Peyer's patch (tissue), 4 donors: Measurements from ENCODE around the gene ASAP2. TPM values are rescaled to one million over a fixed set of nuclear protein-coding genes. Genes with fewer than 3 reads are reported as not detected.

Source experiments
- DNase-seq, 3 donors: peaks; one replicate each; pipeline ENCODE4 v3.0.0-alpha.2; 2017 to 2019
- H3K27ac ChIP-seq, 4 donors: fragments of 200-600 bp; sonication (generic); one replicate each; pipeline ENCODE4 v1.5.1; 2016 to 2019
- H3K27me3 ChIP-seq, 2 donors: fragments of 200-600 bp; sonication (generic); one replicate each; pipeline ENCODE4 v1.5.1; 2019
- H3K36me3 ChIP-seq, 3 donors: fragments of 200-600 bp; sonication (generic); one replicate each; pipeline ENCODE4 v1.5.1; 2016 to 2019
- H3K4me1 ChIP-seq, 4 donors: fragments of 200-600 bp; sonication (generic); one replicate each; pipeline ENCODE4 v1.5.1; 2016 to 2019
- H3K4me3 ChIP-seq, 4 donors: fragments of 200-600 bp; sonication (generic); 1 replicate in 3 of 4; 2 replicates in 1 of 4; pipeline ENCODE4 v1.5.1; 2016 to 2019; ENCODE audit warnings: mild to moderate bottlenecking in 1 of 4
- H3K9me3 ChIP-seq, 4 donors: fragments of 200-600 bp; sonication (generic); one replicate each; pipeline ENCODE4 v1.5.1; 2016 to 2019; ENCODE audit warnings: mild to moderate bottlenecking in 1 of 4
- CTCF ChIP-seq, 6 experiments: fragments of 450-650 bp in 4 of 6; fragments of 200-600 bp in 2 of 6; sonication (generic) in 1 of 6; IDR thresholded peaks; one replicate each; pipeline ENCODE4 v1.5.1; 2017 to 2019; ENCODE audit warnings: antibody characterized with exemption in 6 of 6, mild to moderate bottlenecking in 3 of 6, moderate library complexity in 1 of 6
- POLR2A ChIP-seq, 2 donors: fragments of 450-650 bp; IDR thresholded peaks; one replicate each; pipeline ENCODE4 v1.5.1; 2017; ENCODE audit warnings: antibody characterized with exemption in 2 of 2, mild to moderate bottlenecking in 2 of 2, moderate library complexity in 2 of 2
- total RNA-seq, 4 donors: library from RNA; depleted of rRNA; stranded (reverse); fragments of >200 nt; gene quantifications; one replicate each; pipeline ENCODE4 v1.1.0, GENCODE V29; 2016

The ASAP2 gene
- total RNA-seq, 4 donors from 2014 or later, result 30.6 to 59.4 (median 37.8) TPM

DNA sequence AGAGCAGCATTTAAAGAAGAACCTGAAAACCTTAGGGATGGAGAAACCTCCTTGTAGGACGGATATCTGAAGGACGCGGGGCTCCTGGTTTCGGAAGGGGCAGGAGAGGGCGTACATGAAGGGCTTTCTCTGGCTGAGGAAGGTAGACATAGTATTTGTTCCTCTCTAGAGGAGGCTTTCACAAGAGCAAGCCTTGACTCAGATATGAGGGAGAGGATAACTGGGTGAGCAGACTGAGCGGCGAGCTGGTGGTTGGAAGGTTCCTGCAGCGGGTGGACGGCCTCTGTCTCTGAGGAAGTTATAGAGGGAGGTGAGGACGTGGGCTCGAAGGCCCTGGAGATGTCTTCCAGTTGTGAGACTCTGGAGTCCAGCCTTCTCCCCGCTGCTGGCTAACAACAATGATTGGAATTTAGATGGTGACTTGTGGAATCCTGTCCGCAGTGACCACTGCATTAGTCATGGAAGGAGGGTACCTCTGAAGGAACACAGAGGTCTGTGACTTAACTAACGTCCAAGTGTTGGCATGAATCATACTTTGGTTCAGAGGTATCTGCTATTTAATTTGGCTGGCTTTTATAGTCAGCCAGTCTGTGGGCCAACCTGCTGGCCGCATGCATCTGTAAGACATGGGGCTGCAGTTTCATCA lies 80.9 kb downstream of the ASAP2 start:
- TF ChIP-seq POLR2A (IDR thresholded peaks at IDR 0.05) (no peak), CTCF (IDR thresholded peaks at IDR 0.05) (no peak)
- H3K4me1 ChIP-seq, result peaks cover 0 to 11% (median 0%) of the 10 kb centered on the region in 4 donors
- H3K9me3 ChIP-seq, result no peaks in the 10 kb centered on the region
- DNase-seq, result no peak
- H3K36me3 ChIP-seq, result no peaks in the 10 kb centered on the region
- no peak overlapping the region for H3K4me3 ChIP-seq
- no peak overlapping the region for H3K27ac ChIP-seq
- H3K27me3 ChIP-seq, result no peaks in the 10 kb centered on the region

DNA sequence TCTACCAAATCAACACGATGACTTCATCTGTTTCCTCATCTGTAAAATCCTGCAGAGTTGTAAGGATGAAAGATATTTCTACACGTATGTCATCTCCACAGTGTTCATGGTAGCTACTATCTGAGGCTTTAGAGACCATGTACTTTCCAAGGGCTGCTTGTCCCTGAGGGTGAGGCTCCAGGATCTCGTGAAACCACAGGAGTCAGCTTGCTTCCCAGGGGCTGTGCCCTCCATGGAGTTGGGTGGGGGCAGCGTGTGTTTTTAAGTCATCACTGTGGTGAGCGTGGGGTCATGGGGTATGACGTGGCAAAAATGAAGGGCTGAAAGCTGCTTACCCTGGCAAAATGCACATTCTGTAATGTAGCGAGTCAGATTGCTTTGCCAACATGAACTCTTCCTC lies 81.6 kb downstream of the ASAP2 start:
- no peak overlapping the region for H3K27ac ChIP-seq

DNA sequence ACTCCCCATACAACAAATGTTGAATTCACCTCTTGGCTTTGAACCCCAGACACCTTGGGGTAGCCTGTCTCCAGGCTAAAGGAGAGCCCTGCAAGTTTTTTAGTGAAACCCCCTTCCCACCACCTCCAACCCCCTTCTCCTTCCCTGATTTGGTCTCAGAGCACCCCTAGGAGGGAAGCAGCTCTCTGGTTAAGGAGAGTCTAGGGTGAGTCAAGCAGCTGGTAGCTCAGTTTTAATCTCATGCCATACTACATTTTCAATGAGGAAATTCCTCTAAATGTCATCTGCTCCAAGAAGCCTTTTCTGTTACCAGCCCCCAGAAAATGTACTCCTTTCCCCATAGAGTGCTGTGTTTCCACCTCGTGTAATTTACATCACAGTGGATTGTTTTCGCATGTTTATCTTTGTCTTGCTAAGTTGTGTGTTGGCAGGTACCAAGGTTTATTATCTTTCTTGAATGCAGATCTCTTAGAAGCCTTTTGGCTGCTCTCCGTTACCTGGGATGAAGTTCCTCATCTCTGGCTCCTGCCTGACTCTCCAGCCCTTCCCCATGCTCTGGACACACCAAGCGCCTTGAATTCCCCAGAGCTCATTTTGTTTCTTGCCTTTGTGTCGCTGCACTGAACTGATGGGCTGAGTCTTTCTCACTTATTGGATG lies 82.2 kb downstream of the ASAP2 start:
- no peak for DNase-seq
- Histone ChIP-seq H3K4me3 (no peak overlapping the region), H3K9me3 (no peaks in the 10 kb centered on the region), H3K27ac (no peak overlapping the region), H3K36me3 (no peaks in the 10 kb centered on the region), H3K4me1 (peaks cover 0 to 5% (median 0%) of the 10 kb centered on the region in 4 donors), H3K27me3 (no peaks in the 10 kb centered on the region)
- no peak for TF ChIP-seq POLR2A (IDR thresholded peaks at IDR 0.05)

More for the DNA sequence above, 81.6 kb downstream of the ASAP2 start:
- TF ChIP-seq POLR2A (IDR thresholded peaks at IDR 0.05) (no peak), CTCF (IDR thresholded peaks at IDR 0.05) (no peak)
- H3K36me3 ChIP-seq, result no peaks in the 10 kb centered on the region
- H3K27me3 ChIP-seq, result no peaks in the 10 kb centered on the region
- no peaks in the 10 kb centered on the region for H3K9me3 ChIP-seq
- no peak for DNase-seq
- no peak overlapping the region for H3K4me3 ChIP-seq
- H3K4me1 ChIP-seq, result peaks cover 0 to 5% (median 0%) of the 10 kb centered on the region in 4 donors

GRCh38 chr2:9291331-9291730 lies 84.7 kb downstream of the ASAP2 start:
- no peak for DNase-seq
- no peak overlapping the region for H3K4me3 ChIP-seq
- H3K36me3 ChIP-seq, result no peaks in the 10 kb centered on the region
- no peak overlapping the region for H3K27ac ChIP-seq
- TF ChIP-seq POLR2A (IDR thresholded peaks at IDR 0.05), result no peak
- no peak for TF ChIP-seq CTCF (IDR thresholded peaks at IDR 0.05)
- no peaks in the 10 kb centered on the region for H3K27me3 ChIP-seq
- H3K4me1 ChIP-seq, result no peaks in the 10 kb centered on the region
- no peaks in the 10 kb centered on the region for H3K9me3 ChIP-seq

GRCh38 chr2:9291866-9292265 lies 85.3 kb downstream of the ASAP2 start:
- H3K27me3 ChIP-seq, result no peaks in the 10 kb centered on the region
- no peak overlapping the region for H3K4me3 ChIP-seq
- H3K36me3 ChIP-seq, result no peaks in the 10 kb centered on the region
- H3K4me1 ChIP-seq, result no peaks in the 10 kb centered on the region
- no peak for DNase-seq
- TF ChIP-seq CTCF (IDR thresholded peaks at IDR 0.05) (no peak), POLR2A (IDR thresholded peaks at IDR 0.05) (no peak)
- no peak overlapping the region for H3K27ac ChIP-seq
- no peaks in the 10 kb centered on the region for H3K9me3 ChIP-seq

GRCh38 chr2:9292426-9292825 lies 85.8 kb downstream of the ASAP2 start:
- Histone ChIP-seq H3K27ac (no peak overlapping the region), H3K4me3 (no peak overlapping the region), H3K27me3 (no peaks in the 10 kb centered on the region), H3K4me1 (no peaks in the 10 kb centered on the region), H3K9me3 (no peaks in the 10 kb centered on the region), H3K36me3 (no peaks in the 10 kb centered on the region)
- TF ChIP-seq CTCF (IDR thresholded peaks at IDR 0.05) (no peak), POLR2A (IDR thresholded peaks at IDR 0.05) (no peak)
- DNase-seq, result no peak
